ENCODE measurements around the gene PRRC2B.

- TF ChIP-seq CTCF (IDR thresholded peaks at IDR 0.05): no peak
- TF ChIP-seq POLR2A (IDR thresholded peaks at IDR 0.05): no peak
Observed at GRCh38 chr9:131436376-131436775, 42.5 kb downstream of the PRRC2B start.
